ENCODE results near the gene RPP30. TPM values are rescaled to one million over a fixed set of nuclear protein-coding genes. Genes with fewer than 3 reads are reported as not detected.
A peak's percentile ranks its signal among the peaks of the same experiment; 100 is the strongest.

RPP30 gene
- total RNA-seq, 6 experiments from 2014 or later, result 10.1 to 16.8 (median 12.8) TPM

- intact Hi-C loops (cut with DNase I), result no loop called here
- DNase-seq (peak in 1 of 3 donors; percentile 51), ATAC-seq (peak; percentile 94 to 97 (median 97))
- TF ChIP-seq CTCF (IDR thresholded peaks at IDR 0.05) (peak; percentile 68 to 85 (median 82)), POLR2A (IDR thresholded peaks at IDR 0.05) (no peak)
- H3K9me3 ChIP-seq, result no peaks in the 10 kb centered on the region
- H3K4me3 ChIP-seq, result no peak overlapping the region
- H3K27ac ChIP-seq, result no peak overlapping the region
- WGBS (ENCODE audit: insufficient coverage, low coverage, low lambda C conversion rate, missing lambda C conversion rate), result 32% methylated on average over 11 of the region's 12 CpGs
- no peaks in the 10 kb centered on the region for H3K27me3 ChIP-seq
- H3K36me3 ChIP-seq, result no peaks in the 10 kb centered on the region
- H3K4me1 ChIP-seq, result no peaks in the 10 kb centered on the region
These were observed 39.6 kb downstream of the RPP30 start for GRCh38 chr10:90911133-90912051.

- H3K4me3 ChIP-seq, result no peak overlapping the region
- no peak overlapping the region for H3K27ac ChIP-seq
- DNase-seq (no peak), ATAC-seq (no peak)
- WGBS (ENCODE audit: insufficient coverage, low coverage, low lambda C conversion rate, missing lambda C conversion rate), result 71% methylated on average over 3 of the region's 4 CpGs
- no peaks in the 10 kb centered on the region for H3K4me1 ChIP-seq
- no peaks in the 10 kb centered on the region for H3K36me3 ChIP-seq
- no peaks in the 10 kb centered on the region for H3K9me3 ChIP-seq
- intact Hi-C loops (cut with DNase I), result no loop called here
- TF ChIP-seq POLR2A (IDR thresholded peaks at IDR 0.05), result no peak
- no peak for TF ChIP-seq CTCF (IDR thresholded peaks at IDR 0.05)
- no peaks in the 10 kb centered on the region for H3K27me3 ChIP-seq
These were observed 40.4 kb downstream of the RPP30 start for GRCh38 chr10:90912174-90912573.

GRCh38 chr10:90912854-90913479, 41.2 kb downstream of the RPP30 start:
- Histone ChIP-seq H3K9me3 (no peaks in the 10 kb centered on the region), H3K4me1 (no peaks in the 10 kb centered on the region), H3K36me3 (no peaks in the 10 kb centered on the region), H3K27me3 (no peaks in the 10 kb centered on the region), H3K4me3 (no peak overlapping the region), H3K27ac (no peak overlapping the region)
- no peak for DNase-seq
- ATAC-seq, result no peak
- 93% methylated on average over 7 of the region's 7 CpGs for WGBS (ENCODE audit: insufficient coverage, low coverage, low lambda C conversion rate, missing lambda C conversion rate)
- no peak for TF ChIP-seq CTCF (IDR thresholded peaks at IDR 0.05)
- no peak for TF ChIP-seq POLR2A (IDR thresholded peaks at IDR 0.05)
- intact Hi-C loops (cut with DNase I), result no loop called here

GRCh38 chr10:90913774-90914420, 42.1 kb downstream of the RPP30 start:
- no peak for DNase-seq
- 100% methylated on average over 2 of the region's 2 CpGs for WGBS (ENCODE audit: insufficient coverage, low coverage, low lambda C conversion rate, missing lambda C conversion rate)

More at GRCh38 chr10:90913774-90914420, 42.1 kb downstream of the RPP30 start:
- Histone ChIP-seq H3K9me3 (no peaks in the 10 kb centered on the region), H3K4me1 (no peaks in the 10 kb centered on the region), H3K4me3 (no peak overlapping the region), H3K27ac (no peak overlapping the region), H3K36me3 (no peaks in the 10 kb centered on the region), H3K27me3 (no peaks in the 10 kb centered on the region)
- intact Hi-C loops (cut with DNase I), result no loop called here
- ATAC-seq, result no peak
- TF ChIP-seq POLR2A (IDR thresholded peaks at IDR 0.05) (no peak), CTCF (IDR thresholded peaks at IDR 0.05) (no peak)

Data from right lobe of liver (tissue), 6 donors.